LNCaP clone FGC (cell line): Measurements from ENCODE around the gene SPRY4.

ENCODE experiments used
- DNase-seq: peaks from one replicate; pipeline ENCODE4 v3.0.0-alpha.2; 2011; ENCODE audit warnings: low read depth
- H3K4me3 ChIP-seq: 2 replicates; pipeline ENCODE4 v1.5.1; 2011; ENCODE audit warnings: mild to moderate bottlenecking, low read depth, low read length, control low read depth
- CTCF ChIP-seq: IDR thresholded peaks from 2 replicates; pipeline ENCODE4 v1.5.1; 2012; ENCODE audit warnings: mild to moderate bottlenecking; ENCODE audit not compliant: control insufficient read depth, insufficient read depth; ENCODE audit errors: extremely low read depth

SPRY4 gene

GRCh38 chr5:142262683-142263082 is 62.1 kb downstream of the SPRY4 start:
- DNase-seq: no peak
- no peak overlapping the region for H3K4me3 ChIP-seq
- TF ChIP-seq CTCF: no peak
